Measurements from ENCODE around the gene GAD1.

GAD1 gene

DNA sequence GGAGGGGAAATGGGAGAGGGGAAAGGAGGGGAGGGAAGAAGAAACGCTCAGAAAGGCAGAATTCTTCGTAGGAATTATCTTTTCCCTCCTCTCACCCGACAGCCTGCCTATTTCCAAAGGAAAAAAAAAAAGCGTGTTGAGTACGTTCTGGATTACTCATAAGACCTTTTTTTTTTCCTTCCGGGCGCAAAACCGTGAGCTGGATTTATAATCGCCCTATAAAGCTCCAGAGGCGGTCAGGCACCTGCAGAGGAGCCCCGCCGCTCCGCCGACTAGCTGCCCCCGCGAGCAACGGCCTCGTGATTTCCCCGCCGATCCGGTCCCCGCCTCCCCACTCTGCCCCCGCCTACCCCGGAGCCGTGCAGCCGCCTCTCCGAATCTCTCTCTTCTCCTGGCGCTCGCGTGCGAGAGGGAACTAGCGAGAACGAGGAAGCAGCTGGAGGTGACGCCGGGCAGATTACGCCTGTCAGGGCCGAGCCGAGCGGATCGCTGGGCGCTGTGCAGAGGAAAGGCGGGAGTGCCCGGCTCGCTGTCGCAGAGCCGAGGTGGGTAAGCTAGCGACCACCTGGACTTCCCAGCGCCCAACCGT lies at the start of gene GAD1:
Gene GAD1 (plus strand): TSS at position 384 of the 589 bp plus-strand sequence. CDS start 1,705 bp downstream, outside the sequence.
- peak; percentile 40 for DNase-seq (ENCODE audit: low read depth)

DNA sequence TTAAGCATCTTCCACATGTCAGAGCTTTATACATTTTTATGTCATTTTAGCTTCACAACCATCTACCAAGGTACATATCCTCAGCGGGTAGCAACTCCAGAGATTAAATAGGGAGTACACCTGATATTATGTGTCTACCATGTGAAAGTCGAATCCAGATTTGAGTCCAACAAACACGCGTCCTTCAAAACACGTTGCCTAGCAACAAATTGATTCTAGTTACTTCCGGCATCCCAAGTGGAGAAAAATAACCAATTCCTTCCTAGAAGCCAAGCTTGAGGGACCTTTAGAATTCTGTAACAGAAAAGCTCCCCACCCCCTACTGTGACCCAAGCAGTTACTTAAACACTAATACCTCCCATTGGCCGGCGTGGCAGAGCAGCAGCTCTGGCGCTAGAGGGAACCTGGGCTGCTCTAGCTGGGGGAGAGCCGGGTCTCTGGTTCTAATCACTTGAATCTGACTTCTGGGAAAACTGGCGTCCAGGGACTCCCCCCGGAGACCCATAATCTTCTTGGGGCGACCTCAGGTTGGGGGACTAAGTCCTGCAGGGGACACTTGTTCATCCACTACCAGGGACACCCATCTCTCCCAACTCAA lies 46.6 kb upstream of the GAD1 start, which contains the start of gene ERICH2:
Gene ERICH2 (plus strand): TSS at position 371 of the 598 bp plus-strand sequence. CDS start 304 bp downstream, outside the sequence.
- DNase-seq (ENCODE audit: low read depth), result peak; percentile 11

DNA sequence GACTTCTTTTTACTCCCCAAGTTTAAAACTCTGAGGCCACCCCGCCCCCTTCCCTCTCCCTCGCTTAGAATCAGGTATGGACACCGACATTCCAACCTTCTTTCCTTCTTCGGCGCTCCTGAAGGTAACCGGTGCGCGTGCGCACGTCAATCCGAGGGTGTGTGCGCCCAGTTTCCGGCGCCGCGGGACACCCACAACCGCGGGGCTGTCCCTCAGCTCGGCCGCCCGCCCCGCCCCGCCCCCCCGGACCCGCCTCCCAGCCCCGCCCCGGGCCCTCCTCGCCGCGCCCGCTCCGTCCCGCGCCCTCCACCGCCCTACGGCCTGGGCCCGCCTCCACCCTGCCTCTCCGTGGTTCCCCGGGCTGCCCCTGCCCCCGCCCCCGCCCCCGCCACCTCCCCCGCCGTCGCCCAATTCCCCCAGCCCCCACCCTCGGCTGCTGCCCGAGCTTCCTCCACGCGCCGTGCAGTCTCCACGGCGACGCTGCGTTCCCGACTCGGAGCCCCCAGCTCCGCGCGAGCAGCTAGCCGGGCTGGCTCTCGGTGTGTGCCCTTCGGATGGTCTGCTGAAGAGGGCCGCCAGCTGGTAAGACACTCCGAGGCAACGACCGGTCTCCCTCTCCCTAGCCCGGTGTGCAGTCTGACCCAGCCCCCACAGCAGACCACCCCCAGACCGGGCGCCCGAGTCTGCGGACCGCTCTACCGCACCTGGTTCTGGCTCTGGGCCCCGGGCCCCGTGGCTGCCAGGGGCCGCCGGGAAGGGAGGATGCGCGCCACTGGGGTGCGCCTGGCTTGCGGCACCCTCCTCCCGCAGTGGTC lies 45.9 kb upstream of the GAD1 start:
- peak; percentile 13 for DNase-seq (ENCODE audit: low read depth)

DNA sequence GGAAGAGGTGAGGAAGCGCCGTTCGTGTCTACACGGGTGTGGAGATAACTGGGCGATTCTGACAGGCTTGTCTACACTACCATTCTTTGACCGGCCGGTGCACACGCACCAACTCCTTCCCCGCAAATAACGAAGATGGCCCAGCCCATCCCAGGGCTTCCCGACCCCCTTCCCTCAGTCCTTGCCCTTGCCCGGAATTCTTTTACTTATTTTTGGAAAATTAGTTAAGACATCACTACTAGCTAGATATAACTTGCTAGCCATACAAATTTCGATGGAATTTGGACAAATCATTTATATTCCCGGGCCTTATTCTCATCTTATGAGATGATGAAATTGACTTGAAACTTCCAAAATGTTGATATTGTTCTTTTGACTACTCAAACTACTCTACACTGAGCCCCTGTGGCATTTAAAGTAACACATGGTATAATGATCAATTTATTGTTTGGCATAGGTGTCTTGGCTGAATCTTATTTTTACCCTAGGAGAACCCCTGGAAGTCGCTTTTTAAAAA lies 45.2 kb upstream of the GAD1 start:
- DNase-seq (ENCODE audit: low read depth), result no peak

- no peak for DNase-seq (ENCODE audit: low read depth)
Measured at GRCh38 chr2:170772295-170772694, 44.4 kb upstream of the GAD1 start.

GRCh38 chr2:170774074-170774473 lies 42.6 kb upstream of the GAD1 start:
- no peak for DNase-seq (ENCODE audit: low read depth)

DNA sequence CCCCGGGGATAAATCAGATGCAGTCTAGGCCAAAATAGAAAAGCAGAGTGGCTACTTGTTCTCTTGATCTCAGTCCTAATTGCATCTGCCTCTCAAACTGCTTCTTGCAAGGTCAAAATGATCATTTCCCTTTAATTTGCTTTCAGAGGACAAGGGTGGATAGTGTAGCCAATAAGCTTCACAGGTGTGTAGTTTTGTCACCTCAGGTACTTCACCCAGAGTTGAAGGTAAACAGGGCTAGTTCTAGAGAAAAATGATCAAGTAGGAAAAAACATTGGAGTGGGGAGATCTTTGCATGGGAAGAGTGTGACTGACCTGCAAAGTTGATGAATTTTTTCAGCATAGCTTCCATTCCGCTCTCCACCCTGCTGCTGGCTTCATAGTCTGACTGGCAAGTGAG lies 37.8 kb upstream of the GAD1 start:
- DNase-seq (ENCODE audit: low read depth), result no peak

- DNase-seq (ENCODE audit: low read depth), result no peak
Measured at GRCh38 chr2:170779304-170779703, 37.4 kb upstream of the GAD1 start.

GRCh38 chr2:170782673-170783072 lies 34.0 kb upstream of the GAD1 start:
- no peak for DNase-seq (ENCODE audit: low read depth)

GRCh38 chr2:170783549-170783948 lies 33.1 kb upstream of the GAD1 start:
- DNase-seq (ENCODE audit: low read depth), result no peak

GRCh38 chr2:170798996-170799395 lies 17.7 kb upstream of the GAD1 start:
- DNase-seq (ENCODE audit: low read depth), result no peak

- DNase-seq (ENCODE audit: low read depth), result no peak
Measured at GRCh38 chr2:170806548-170806947, 10.1 kb upstream of the GAD1 start.

GRCh38 chr2:170812710-170813600 lies 3.7 kb upstream of the GAD1 start:
- DNase-seq (ENCODE audit: low read depth), result no peak

DNA sequence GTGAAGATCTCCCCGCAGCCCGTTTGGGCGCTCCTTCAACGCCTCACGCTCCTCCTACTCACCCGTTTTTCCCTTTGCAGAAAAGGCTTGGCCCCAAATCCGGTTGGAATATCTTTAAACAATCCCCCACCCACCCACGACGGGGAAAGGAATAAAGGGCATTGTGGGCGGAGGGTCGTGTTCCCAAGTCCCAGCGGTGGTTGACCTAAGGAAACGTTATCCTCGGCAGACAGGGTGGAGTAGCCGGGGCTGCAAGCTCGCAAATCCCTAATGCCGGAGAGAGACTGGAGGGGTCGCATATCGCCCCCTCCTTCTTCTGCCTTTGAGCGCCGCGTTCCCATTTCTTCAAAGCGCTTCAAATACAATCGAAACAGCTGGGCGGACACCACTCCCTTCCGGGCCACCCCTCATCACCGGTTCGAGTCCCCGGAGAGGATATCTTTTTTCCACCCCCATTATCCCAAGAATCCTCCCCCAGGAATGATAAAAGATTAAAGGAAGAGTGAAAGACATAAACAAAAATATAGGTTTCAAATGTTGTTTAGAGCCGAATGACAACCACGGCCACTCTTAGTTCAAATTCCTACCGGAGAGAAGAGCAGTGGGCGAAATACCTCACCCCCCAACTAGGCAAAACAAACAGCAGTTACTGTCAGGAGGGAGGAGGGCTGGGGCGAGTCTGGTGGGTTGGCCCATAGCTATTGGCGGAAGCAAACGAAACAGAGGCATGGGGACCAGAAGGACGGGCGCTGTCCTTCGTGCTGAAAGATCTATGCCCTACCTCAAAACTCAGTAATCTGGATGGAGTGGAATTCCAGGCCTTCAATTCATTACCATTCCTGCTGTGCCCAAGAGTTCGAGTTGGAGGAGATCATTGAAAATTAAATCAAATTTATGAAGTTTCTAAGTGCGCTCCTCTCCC lies 2.8 kb upstream of the GAD1 start:
- DNase-seq (ENCODE audit: low read depth), result no peak

DNA sequence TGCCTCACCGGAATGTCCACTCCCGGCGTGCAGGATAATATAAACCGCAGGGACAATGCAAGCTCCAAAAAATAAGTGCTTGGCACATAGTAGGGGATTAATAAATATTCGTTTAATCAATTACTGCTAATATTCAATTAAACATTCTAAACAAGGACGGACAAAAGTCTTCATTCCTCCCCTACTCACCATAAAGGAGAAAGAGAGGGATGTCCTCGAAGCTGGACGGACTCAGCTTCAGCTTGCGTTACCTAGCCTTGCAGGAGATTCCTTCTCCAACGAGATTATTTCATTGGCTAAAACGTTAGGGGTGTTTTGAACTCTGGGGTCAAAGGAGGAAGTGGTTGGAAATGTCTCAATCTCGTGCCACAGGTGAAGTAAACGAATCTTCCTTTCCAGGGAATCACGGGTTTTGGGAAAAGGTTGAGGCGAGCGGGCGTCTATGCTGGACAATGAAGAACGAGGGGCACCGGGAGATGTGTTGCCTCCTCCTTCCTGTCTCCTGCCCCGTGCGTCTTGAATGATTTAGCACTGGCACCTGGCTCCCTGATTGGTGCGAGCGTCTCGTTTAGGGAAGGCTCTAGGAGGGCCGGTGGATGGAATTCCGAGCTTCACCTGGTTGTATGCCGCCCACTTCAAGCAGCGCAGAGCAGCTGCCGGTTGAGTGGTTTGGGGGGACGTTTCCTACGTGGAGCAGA lies 2.0 kb upstream of the GAD1 start:
- DNase-seq (ENCODE audit: low read depth), result no peak

DNA sequence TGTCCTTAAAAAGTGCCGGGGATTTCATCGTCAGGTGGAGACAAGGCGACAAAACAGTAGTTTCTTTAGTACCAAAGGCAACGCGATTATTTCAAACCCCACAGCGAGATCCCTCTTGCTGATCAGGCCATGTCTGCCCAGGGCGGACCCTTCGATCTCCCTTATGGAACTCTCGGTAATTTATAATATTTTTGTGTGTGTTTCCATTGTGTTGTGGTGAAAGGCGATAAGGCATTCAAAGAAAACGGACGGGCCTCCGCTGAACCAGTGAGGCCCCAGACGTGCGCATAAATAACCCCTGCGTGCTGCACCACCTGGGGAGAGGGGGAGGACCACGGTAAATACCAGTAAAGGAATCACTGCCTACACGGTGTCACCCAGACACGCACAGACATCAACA lies 1.4 kb upstream of the GAD1 start:
- no peak for DNase-seq (ENCODE audit: low read depth)

- peak; percentile 40 for DNase-seq (ENCODE audit: low read depth)
Measured at GRCh38 chr2:170815746-170816503, 762 bp upstream of the GAD1 start.

GRCh38 chr2:170817093-170818035 lies 677 bp downstream of the GAD1 start:
- no peak for DNase-seq (ENCODE audit: low read depth)
